ENCODE measurements around the gene MMP14.

MMP14 gene

DNA sequence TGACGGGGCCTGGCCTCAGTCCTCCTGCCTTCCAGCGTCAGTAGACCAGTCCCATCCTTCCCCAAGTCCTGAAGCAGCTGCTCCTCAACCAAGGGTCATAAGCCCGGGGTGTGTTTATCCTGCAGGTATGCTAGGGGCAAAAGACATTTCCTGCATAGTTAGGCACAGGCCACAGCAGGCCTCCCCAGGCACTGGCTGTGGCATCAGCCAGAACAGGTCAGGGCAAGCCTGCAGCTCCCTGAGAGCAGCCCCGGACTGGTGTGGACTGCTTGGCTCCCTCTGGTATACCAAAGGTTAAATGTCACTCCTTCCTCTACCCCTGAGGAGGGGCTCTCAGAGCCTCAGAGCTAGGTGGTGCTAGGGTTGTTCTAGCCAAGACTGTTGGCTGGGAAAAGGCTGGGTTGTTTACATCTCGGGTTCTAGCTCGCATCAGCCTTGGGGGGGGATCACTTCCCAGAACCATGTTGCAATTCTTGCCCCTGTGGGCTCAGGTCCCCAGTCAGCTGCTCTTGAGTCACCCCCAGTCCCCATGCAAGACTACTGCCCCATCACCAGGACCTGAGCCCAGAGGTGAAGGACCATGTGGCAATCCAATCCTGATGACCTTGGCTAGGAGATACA is 2.9 kb downstream of the MMP14 start:
- Histone ChIP-seq H3K9me3 (ENCODE audit: control insufficient read depth in 5 of 5, low read length in 5 of 5) (no peaks in the 10 kb centered on the region), H3K27ac (ENCODE audit: low read depth, low read length) (peak overlapping the region; percentile 96), H3K4me1 (ENCODE audit: control insufficient read depth in 5 of 5, insufficient read depth in 5 of 5, low read length in 5 of 5) (peaks cover 4 to 52% (median 49%) of the 10 kb centered on the region in 5 donors), H3K27me3 (ENCODE audit: control insufficient read depth in 5 of 5, insufficient read depth in 4 of 5, low read length in 5 of 5) (no peaks in the 10 kb centered on the region), H3K9ac (ENCODE audit: low read length in 5 of 5) (peak overlapping the region; percentile 17 to 96 (median 60)), H3K36me3 (ENCODE audit: control insufficient read depth in 5 of 5, insufficient read depth in 5 of 5, low read length in 5 of 5) (peaks cover 0 to 48% (median 36%) of the 10 kb centered on the region in 5 donors), H3K4me3 (ENCODE audit: low read depth in 1 of 5, low read length in 5 of 5) (peak overlapping the region; percentile 49 to 94 (median 89))

DNA sequence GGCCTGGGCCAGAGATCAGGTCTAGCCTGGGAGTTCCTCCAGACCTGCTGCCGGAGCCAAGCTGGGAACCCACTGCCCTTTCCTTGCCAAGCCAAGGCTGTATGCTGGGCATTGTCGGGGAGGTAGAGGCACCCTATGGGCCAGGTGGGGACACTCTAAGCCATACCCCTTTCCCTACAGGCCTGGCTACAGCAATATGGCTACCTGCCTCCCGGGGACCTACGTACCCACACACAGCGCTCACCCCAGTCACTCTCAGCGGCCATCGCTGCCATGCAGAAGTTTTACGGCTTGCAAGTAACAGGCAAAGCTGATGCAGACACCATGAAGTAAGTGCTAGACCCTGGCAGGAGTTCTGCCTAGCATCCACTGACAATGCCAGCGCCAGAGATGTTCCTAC is 4.9 kb downstream of the MMP14 start:
- H3K27ac ChIP-seq (ENCODE audit: low read depth, low read length) = no peak overlapping the region
- peaks cover 4 to 58% (median 55%) of the 10 kb centered on the region in 5 donors for H3K4me1 ChIP-seq (ENCODE audit: control insufficient read depth in 5 of 5, insufficient read depth in 5 of 5, low read length in 5 of 5)
- H3K36me3 ChIP-seq (ENCODE audit: control insufficient read depth in 5 of 5, insufficient read depth in 5 of 5, low read length in 5 of 5) = peaks cover 0 to 63% (median 54%) of the 10 kb centered on the region in 5 donors

DNA sequence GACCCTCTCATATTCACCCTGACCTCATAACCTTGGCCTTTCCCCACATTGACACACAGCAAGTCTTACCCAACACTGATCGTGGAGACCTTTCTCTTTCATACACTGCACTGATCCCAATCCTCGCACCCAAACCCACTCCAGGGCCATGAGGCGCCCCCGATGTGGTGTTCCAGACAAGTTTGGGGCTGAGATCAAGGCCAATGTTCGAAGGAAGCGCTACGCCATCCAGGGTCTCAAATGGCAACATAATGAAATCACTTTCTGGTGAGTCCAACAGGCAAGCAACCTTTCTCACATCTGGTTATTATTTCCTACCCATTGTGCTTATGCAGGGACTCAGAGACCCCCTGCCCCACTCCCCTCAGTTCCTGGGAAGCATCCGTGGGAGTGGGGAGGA is 5.4 kb downstream of the MMP14 start:
- H3K27ac ChIP-seq (ENCODE audit: low read depth, low read length) = no peak overlapping the region

More for the DNA sequence above, 4.9 kb downstream of the MMP14 start:
- Histone ChIP-seq H3K9ac (ENCODE audit: low read length in 5 of 5) (peak overlapping the region in 1 of 5 donors; percentile 41), H3K9me3 (ENCODE audit: control insufficient read depth in 5 of 5, low read length in 5 of 5) (no peaks in the 10 kb centered on the region), H3K27me3 (ENCODE audit: control insufficient read depth in 5 of 5, insufficient read depth in 4 of 5, low read length in 5 of 5) (no peaks in the 10 kb centered on the region), H3K4me3 (ENCODE audit: low read depth in 1 of 5, low read length in 5 of 5) (no peak overlapping the region)

DNA sequence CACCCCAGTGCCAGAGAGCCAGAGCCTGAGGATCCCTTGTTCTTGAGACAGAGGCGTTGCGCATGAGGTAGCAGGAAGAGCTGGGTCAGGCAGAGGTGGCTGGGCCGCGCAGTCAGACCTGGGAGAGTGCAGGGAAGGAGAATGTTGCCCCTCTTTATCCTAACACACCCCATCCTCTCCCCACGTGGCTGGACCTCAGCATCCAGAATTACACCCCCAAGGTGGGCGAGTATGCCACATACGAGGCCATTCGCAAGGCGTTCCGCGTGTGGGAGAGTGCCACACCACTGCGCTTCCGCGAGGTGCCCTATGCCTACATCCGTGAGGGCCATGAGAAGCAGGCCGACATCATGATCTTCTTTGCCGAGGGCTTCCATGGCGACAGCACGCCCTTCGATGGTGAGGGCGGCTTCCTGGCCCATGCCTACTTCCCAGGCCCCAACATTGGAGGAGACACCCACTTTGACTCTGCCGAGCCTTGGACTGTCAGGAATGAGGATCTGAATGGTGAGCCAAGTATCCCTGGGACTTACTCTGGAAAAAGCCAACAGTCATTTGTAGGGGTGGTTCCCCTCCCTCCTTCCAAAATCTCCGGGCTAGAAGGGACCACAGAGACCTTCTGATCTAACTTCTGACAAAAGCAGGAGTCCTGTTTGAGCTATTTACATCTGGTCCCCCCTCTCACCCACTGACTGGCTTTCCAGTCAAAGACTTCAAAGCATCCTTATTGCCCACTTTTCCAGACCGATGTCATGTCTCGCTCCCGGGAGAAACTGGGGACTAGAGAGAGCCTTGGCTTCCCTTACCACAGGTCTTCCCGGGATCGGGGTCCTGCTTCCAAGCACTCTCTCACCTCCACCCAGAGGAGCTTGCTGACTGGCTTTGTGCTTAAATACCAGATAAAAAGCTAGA is 6.1 kb downstream of the MMP14 start:
- Histone ChIP-seq H3K9me3 (ENCODE audit: control insufficient read depth in 5 of 5, low read length in 5 of 5) (no peaks in the 10 kb centered on the region), H3K27ac (ENCODE audit: low read depth, low read length) (no peak overlapping the region), H3K9ac (ENCODE audit: low read length in 5 of 5) (no peak overlapping the region), H3K4me1 (ENCODE audit: control insufficient read depth in 5 of 5, insufficient read depth in 5 of 5, low read length in 5 of 5) (peaks cover 4 to 61% (median 56%) of the 10 kb centered on the region in 5 donors), H3K27me3 (ENCODE audit: control insufficient read depth in 5 of 5, insufficient read depth in 4 of 5, low read length in 5 of 5) (no peaks in the 10 kb centered on the region), H3K36me3 (ENCODE audit: control insufficient read depth in 5 of 5, insufficient read depth in 5 of 5, low read length in 5 of 5) (peaks cover 0 to 71% (median 60%) of the 10 kb centered on the region in 5 donors), H3K4me3 (ENCODE audit: low read depth in 1 of 5, low read length in 5 of 5) (no peak overlapping the region)

More for the DNA sequence above, 5.4 kb downstream of the MMP14 start:
- Histone ChIP-seq H3K9ac (ENCODE audit: low read length in 5 of 5) (no peak overlapping the region), H3K4me1 (ENCODE audit: control insufficient read depth in 5 of 5, insufficient read depth in 5 of 5, low read length in 5 of 5) (peaks cover 4 to 58% (median 57%) of the 10 kb centered on the region in 5 donors), H3K9me3 (ENCODE audit: control insufficient read depth in 5 of 5, low read length in 5 of 5) (no peaks in the 10 kb centered on the region), H3K4me3 (ENCODE audit: low read depth in 1 of 5, low read length in 5 of 5) (no peak overlapping the region), H3K27me3 (ENCODE audit: control insufficient read depth in 5 of 5, insufficient read depth in 4 of 5, low read length in 5 of 5) (no peaks in the 10 kb centered on the region), H3K36me3 (ENCODE audit: control insufficient read depth in 5 of 5, insufficient read depth in 5 of 5, low read length in 5 of 5) (peaks cover 0 to 67% (median 57%) of the 10 kb centered on the region in 5 donors)

DNA sequence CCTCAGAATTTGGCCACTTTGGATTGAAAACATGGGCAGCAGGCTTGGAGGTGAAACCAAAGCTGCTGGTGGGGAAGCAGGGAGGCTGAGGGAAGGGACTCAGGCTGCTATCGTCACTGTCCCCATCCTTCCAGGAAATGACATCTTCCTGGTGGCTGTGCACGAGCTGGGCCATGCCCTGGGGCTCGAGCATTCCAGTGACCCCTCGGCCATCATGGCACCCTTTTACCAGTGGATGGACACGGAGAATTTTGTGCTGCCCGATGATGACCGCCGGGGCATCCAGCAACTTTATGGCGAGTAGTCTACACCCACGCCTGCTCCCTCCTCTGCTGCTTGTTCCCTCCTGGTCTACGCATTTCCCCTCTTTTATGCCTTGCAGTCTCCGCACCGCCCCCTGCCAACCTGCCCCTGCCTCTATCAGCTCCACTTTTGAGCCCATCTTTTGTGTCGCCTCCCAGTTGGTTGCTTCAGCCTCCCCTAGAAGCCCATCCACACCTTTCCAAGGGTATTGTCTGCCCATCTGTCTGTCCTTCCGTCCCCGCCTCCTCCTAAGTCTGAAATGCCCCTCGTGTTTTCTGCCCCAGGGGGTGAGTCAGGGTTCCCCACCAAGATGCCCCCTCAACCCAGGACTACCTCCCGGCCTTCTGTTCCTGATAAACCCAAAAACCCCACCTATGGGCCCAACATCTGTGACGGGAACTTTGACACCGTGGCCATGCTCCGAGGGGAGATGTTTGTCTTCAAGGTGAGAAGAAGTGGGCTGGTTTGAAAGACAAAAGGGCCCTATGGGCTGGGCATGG is 6.9 kb downstream of the MMP14 start:
- Histone ChIP-seq H3K9ac (ENCODE audit: low read length in 5 of 5) (no peak overlapping the region), H3K4me3 (ENCODE audit: low read depth in 1 of 5, low read length in 5 of 5) (no peak overlapping the region), H3K27ac (ENCODE audit: low read depth, low read length) (no peak overlapping the region), H3K9me3 (ENCODE audit: control insufficient read depth in 5 of 5, low read length in 5 of 5) (no peaks in the 10 kb centered on the region), H3K36me3 (ENCODE audit: control insufficient read depth in 5 of 5, insufficient read depth in 5 of 5, low read length in 5 of 5) (peaks cover 0 to 71% (median 60%) of the 10 kb centered on the region in 5 donors), H3K4me1 (ENCODE audit: control insufficient read depth in 5 of 5, insufficient read depth in 5 of 5, low read length in 5 of 5) (peaks cover 9 to 62% (median 56%) of the 10 kb centered on the region in 5 donors), H3K27me3 (ENCODE audit: control insufficient read depth in 5 of 5, insufficient read depth in 4 of 5, low read length in 5 of 5) (no peaks in the 10 kb centered on the region)

DNA sequence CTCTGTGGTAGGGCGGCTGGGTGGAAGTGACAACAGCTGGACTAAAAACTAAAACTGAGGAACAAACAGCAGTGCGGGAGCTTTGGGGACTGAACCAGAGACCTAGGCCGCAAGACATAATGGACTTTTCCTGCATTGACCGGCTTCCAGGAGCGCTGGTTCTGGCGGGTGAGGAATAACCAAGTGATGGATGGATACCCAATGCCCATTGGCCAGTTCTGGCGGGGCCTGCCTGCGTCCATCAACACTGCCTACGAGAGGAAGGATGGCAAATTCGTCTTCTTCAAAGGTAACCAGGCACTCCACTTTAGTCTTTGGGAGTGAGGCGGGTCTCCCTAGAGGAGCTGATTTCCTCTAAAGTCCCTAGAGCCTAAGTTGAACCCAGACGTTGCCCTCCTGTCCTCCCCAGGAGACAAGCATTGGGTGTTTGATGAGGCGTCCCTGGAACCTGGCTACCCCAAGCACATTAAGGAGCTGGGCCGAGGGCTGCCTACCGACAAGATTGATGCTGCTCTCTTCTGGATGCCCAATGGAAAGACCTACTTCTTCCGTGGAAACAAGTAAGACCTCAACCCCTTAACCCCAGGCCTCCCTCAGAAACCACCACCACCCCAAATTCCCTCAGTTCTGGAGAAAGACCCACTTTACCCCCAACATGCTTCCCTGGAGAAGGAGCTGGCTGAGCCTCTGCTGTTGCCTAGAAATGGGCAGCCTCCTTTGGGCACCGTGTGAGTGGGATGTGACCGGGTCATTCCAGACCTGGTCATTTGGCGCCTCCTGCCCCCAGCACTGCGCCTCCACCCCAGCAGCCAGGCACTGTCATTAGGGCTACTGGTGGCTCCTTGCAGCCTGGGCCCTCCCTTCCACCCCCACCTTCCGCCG is 8.1 kb downstream of the MMP14 start:
- peaks cover 15 to 62% (median 56%) of the 10 kb centered on the region in 5 donors for H3K4me1 ChIP-seq (ENCODE audit: control insufficient read depth in 5 of 5, insufficient read depth in 5 of 5, low read length in 5 of 5)
- H3K27ac ChIP-seq (ENCODE audit: low read depth, low read length) = no peak overlapping the region
- H3K36me3 ChIP-seq (ENCODE audit: control insufficient read depth in 5 of 5, insufficient read depth in 5 of 5, low read length in 5 of 5) = peaks cover 0 to 66% (median 60%) of the 10 kb centered on the region in 5 donors
- no peak overlapping the region for H3K4me3 ChIP-seq (ENCODE audit: low read depth in 1 of 5, low read length in 5 of 5)
- H3K9me3 ChIP-seq (ENCODE audit: control insufficient read depth in 5 of 5, low read length in 5 of 5) = no peaks in the 10 kb centered on the region
- H3K9ac ChIP-seq (ENCODE audit: low read length in 5 of 5) = no peak overlapping the region
- H3K27me3 ChIP-seq (ENCODE audit: control insufficient read depth in 5 of 5, insufficient read depth in 4 of 5, low read length in 5 of 5) = no peaks in the 10 kb centered on the region

DNA sequence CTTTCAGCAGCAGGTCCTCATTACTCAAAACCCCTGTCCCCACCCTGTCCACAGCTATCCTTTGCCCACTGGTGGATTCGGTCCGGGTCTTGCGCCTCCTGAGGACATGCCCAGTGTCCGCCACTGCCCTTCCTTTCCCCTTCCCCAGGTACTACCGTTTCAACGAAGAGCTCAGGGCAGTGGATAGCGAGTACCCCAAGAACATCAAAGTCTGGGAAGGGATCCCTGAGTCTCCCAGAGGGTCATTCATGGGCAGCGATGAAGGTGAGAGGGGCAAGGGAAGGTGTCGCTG is 8.7 kb downstream of the MMP14 start:
- Histone ChIP-seq H3K9ac (ENCODE audit: low read length in 5 of 5) (no peak overlapping the region), H3K9me3 (ENCODE audit: control insufficient read depth in 5 of 5, low read length in 5 of 5) (no peaks in the 10 kb centered on the region), H3K4me1 (ENCODE audit: control insufficient read depth in 5 of 5, insufficient read depth in 5 of 5, low read length in 5 of 5) (peaks cover 15 to 62% (median 59%) of the 10 kb centered on the region in 5 donors), H3K4me3 (ENCODE audit: low read depth in 1 of 5, low read length in 5 of 5) (no peak overlapping the region), H3K36me3 (ENCODE audit: control insufficient read depth in 5 of 5, insufficient read depth in 5 of 5, low read length in 5 of 5) (peaks cover 0 to 65% (median 60%) of the 10 kb centered on the region in 5 donors), H3K27me3 (ENCODE audit: control insufficient read depth in 5 of 5, insufficient read depth in 4 of 5, low read length in 5 of 5) (no peaks in the 10 kb centered on the region), H3K27ac (ENCODE audit: low read depth, low read length) (no peak overlapping the region)

DNA sequence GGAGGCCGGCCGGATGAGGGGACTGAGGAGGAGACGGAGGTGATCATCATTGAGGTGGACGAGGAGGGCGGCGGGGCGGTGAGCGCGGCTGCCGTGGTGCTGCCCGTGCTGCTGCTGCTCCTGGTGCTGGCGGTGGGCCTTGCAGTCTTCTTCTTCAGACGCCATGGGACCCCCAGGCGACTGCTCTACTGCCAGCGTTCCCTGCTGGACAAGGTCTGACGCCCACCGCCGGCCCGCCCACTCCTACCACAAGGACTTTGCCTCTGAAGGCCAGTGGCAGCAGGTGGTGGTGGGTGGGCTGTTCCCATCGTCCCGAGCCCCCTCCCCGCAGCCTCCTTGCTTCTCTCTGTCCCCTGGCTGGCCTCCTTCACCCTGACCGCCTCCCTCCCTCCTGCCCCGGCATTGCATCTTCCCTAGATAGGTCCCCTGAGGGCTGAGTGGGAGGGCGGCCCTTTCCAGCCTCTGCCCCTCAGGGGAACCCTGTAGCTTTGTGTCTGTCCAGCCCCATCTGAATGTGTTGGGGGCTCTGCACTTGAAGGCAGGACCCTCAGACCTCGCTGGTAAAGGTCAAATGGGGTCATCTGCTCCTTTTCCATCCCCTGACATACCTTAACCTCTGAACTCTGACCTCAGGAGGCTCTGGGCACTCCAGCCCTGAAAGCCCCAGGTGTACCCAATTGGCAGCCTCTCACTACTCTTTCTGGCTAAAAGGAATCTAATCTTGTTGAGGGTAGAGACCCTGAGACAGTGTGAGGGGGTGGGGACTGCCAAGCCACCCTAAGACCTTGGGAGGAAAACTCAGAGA is 9.6 kb downstream of the MMP14 start:
- Histone ChIP-seq H3K9me3 (ENCODE audit: control insufficient read depth in 5 of 5, low read length in 5 of 5) (no peaks in the 10 kb centered on the region), H3K27me3 (ENCODE audit: control insufficient read depth in 5 of 5, insufficient read depth in 4 of 5, low read length in 5 of 5) (no peaks in the 10 kb centered on the region), H3K9ac (ENCODE audit: low read length in 5 of 5) (peak overlapping the region in 2 of 5 donors; percentile 2 to 38), H3K4me1 (ENCODE audit: control insufficient read depth in 5 of 5, insufficient read depth in 5 of 5, low read length in 5 of 5) (peaks cover 16 to 66% (median 63%) of the 10 kb centered on the region in 5 donors), H3K4me3 (ENCODE audit: low read depth in 1 of 5, low read length in 5 of 5) (no peak overlapping the region), H3K36me3 (ENCODE audit: control insufficient read depth in 5 of 5, insufficient read depth in 5 of 5, low read length in 5 of 5) (peaks cover 0 to 60% (median 58%) of the 10 kb centered on the region in 5 donors), H3K27ac (ENCODE audit: low read depth, low read length) (peak overlapping the region; percentile 57)

All from subcutaneous abdominal adipose tissue (tissue), 5 donors.